SU-DHL-6 (cell line): ENCODE measurements around the gene RNF217.

Experiments
- H2AFZ ChIP-seq: fragments of 200-600 bp; sonication (generic); 2 replicates; pipeline ENCODE4 v1.6.1; 2014; ENCODE audit warnings: low read depth, mild to moderate bottlenecking, moderate library complexity, mixed read lengths, antibody characterized with exemption, low read length; ENCODE audit not compliant: severe bottlenecking
- H3F3A ChIP-seq: fragments of 200-600 bp; shearing (Covaris generic); 2 replicates; pipeline ENCODE4 v1.6.0; 2016; ENCODE audit warnings: antibody characterized with exemption, mild to moderate bottlenecking; ENCODE audit not compliant: insufficient read depth
- H3K27ac ChIP-seq: fragments of 200-600 bp; sonication (generic); 2 replicates; pipeline ENCODE4 v1.5.1; 2016; ENCODE audit warnings: low read depth, mild to moderate bottlenecking, low read length, moderate library complexity, mixed read lengths
- H3K27me3 ChIP-seq: fragments of 200-600 bp; sonication (generic), shearing (Covaris generic); 2 replicates; pipeline ENCODE4 v1.6.0; 2014; ENCODE audit warnings: mild to moderate bottlenecking, low read length
- H3K36me3 ChIP-seq: fragments of 200-600 bp; sonication (generic); 2 replicates; pipeline ENCODE4 v1.6.1; 2014; ENCODE audit warnings: mild to moderate bottlenecking, low read length, mixed read lengths
- H3K4me2 ChIP-seq: fragments of 300-600, 200-600 bp; shearing (Covaris generic), sonication (generic); 2 replicates; pipeline ENCODE4 v1.6.0; 2014; ENCODE audit warnings: low read length, low read depth, mild to moderate bottlenecking; ENCODE audit not compliant: poor library complexity, severe bottlenecking
- H3K4me3 ChIP-seq: fragments of 200-600 bp; sonication (generic); 2 replicates; pipeline ENCODE4 v1.5.1; 2014; ENCODE audit warnings: antibody characterized with exemption, low read length, mild to moderate bottlenecking, mixed read lengths; ENCODE audit not compliant: insufficient read depth, poor library complexity, severe bottlenecking
- H3K79me2 ChIP-seq: fragments of 200-600 bp; sonication (generic); 2 replicates; pipeline ENCODE4 v1.6.1; 2014; ENCODE audit warnings: mild to moderate bottlenecking, low read length, moderate library complexity; ENCODE audit not compliant: insufficient read depth
- H3K9ac ChIP-seq: fragments of 200-600 bp; sonication (generic); 2 replicates; pipeline ENCODE4 v1.7.0; 2014; ENCODE audit warnings: mild to moderate bottlenecking, low read length
- H3K9me2 ChIP-seq: fragments of 200-600 bp; sonication (generic); replicated peaks from 2 replicates; pipeline ENCODE4 v1.6.1; 2014; ENCODE audit warnings: low read length; ENCODE audit not compliant: insufficient read depth
- H3K9me3 ChIP-seq: fragments of 200-600 bp; sonication (generic); 2 replicates; pipeline ENCODE4 v1.6.1; 2014; ENCODE audit warnings: low read length, mixed read lengths; ENCODE audit not compliant: insufficient read depth
- H4K20me1 ChIP-seq: fragments of 200-600 bp; sonication (generic); 2 replicates; pipeline ENCODE4 v1.6.1; 2014; ENCODE audit warnings: low read depth, mild to moderate bottlenecking, antibody characterized with exemption, low read length, moderate library complexity, mixed read lengths
- EZH2phosphoT487 ChIP-seq: fragments of 200-600 bp; sonication (generic), shearing (Covaris generic); conservative IDR thresholded peaks from 2 replicates; pipeline ENCODE4 v1.6.1; 2018; ENCODE audit warnings: mild to moderate bottlenecking, antibody characterized with exemption, low read length, moderate library complexity, mixed read lengths
- TF ChIP-seq, protein P1 (sequence below): fragments of 200-600 bp; sonication (generic); IDR thresholded peaks from one replicate; pipeline ENCODE4 v1.5.1; 2017; ENCODE audit warnings: antibody characterized with exemption, mild to moderate bottlenecking, low read length, moderate library complexity; ENCODE audit not compliant: insufficient read depth, poor library complexity, severe bottlenecking

Gene RNF217

DNA sequence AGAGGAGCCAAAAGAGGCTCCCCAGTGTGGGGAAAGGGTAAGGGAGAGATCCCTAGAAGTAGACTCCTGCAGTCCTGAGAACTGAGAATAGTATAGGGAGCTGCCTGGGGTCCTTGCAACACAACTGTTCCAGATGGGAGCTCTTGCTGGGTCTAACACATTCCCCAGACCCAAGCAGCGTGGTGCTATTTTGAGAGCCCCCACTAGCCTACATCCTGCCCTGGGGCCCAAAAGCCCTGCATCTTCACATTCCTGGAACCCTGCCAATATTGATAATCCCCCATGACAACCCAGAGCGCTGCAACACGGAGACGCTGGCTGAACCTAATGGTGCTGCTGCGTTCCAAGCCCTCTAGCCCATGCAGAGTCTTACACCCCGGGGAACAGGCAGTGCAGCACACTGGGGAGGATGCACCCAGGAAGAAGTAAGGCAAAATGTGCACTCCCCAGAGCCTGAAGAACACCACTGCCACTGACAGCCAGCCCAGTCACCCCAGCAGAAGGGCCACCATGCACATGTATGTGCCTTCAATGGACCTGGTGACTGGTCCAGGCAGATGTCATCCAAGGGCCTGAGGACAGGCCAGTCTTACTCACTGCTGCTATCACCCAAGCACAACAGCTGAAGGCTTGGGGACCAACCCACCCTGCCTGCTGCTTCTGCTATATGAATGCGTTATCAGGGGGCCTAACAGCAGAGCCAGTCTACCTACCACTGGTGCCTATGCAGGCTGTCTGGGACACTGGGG lies 7.0 kb upstream of the RNF217 start:
- TF ChIP-seq EZH2phosphoT487, result no peak
- TF ChIP-seq, protein P1, sequence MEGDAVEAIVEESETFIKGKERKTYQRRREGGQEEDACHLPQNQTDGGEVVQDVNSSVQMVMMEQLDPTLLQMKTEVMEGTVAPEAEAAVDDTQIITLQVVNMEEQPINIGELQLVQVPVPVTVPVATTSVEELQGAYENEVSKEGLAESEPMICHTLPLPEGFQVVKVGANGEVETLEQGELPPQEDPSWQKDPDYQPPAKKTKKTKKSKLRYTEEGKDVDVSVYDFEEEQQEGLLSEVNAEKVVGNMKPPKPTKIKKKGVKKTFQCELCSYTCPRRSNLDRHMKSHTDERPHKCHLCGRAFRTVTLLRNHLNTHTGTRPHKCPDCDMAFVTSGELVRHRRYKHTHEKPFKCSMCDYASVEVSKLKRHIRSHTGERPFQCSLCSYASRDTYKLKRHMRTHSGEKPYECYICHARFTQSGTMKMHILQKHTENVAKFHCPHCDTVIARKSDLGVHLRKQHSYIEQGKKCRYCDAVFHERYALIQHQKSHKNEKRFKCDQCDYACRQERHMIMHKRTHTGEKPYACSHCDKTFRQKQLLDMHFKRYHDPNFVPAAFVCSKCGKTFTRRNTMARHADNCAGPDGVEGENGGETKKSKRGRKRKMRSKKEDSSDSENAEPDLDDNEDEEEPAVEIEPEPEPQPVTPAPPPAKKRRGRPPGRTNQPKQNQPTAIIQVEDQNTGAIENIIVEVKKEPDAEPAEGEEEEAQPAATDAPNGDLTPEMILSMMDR, result no peak
- no peaks in the 10 kb centered on the region for H3K9me3 ChIP-seq
- no peak overlapping the region for H3K4me2 ChIP-seq
- H3K9me2 ChIP-seq, result no peaks in the 10 kb centered on the region
- H4K20me1 ChIP-seq, result no peaks in the 10 kb centered on the region
- H3K36me3 ChIP-seq, result no peaks in the 10 kb centered on the region
- no peak overlapping the region for H3K4me3 ChIP-seq
- H3K27ac ChIP-seq, result no peak overlapping the region
- no peaks in the 10 kb centered on the region for H3K27me3 ChIP-seq
- no peak overlapping the region for H3K9ac ChIP-seq
- H3F3A ChIP-seq, result no peaks in the 10 kb centered on the region
- no peaks in the 10 kb centered on the region for H3K79me2 ChIP-seq
- H2AFZ ChIP-seq, result no peak overlapping the region

DNA sequence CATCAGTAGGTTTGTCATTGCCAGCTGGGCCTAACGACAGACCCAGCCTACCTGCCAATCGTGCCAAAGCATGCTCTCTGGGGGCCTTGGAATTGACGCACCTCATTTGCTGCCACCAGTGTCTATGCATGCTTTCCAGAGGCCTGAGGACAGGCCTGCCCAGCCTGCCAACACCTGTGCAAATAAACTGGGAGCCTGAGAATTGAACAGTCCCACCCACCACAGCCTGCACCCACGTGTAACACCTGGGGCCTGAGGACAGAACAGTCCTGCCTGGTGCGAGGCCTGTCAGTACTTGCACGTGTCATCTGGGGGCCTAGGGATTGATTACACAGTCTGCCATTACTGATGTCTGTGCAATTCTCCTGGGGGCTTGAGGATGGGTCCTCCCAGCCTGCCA lies 6.2 kb upstream of the RNF217 start:
- no peak overlapping the region for H2AFZ ChIP-seq
- H3K4me3 ChIP-seq, result no peak overlapping the region
- H3K9me2 ChIP-seq, result no peaks in the 10 kb centered on the region
- no peaks in the 10 kb centered on the region for H4K20me1 ChIP-seq
- no peaks in the 10 kb centered on the region for H3K9me3 ChIP-seq
- H3K4me2 ChIP-seq, result no peak overlapping the region
- no peak for TF ChIP-seq EZH2phosphoT487
- TF ChIP-seq, protein P1, result no peak
- no peaks in the 10 kb centered on the region for H3K79me2 ChIP-seq
- H3K27ac ChIP-seq, result no peak overlapping the region
- no peaks in the 10 kb centered on the region for H3K36me3 ChIP-seq
- no peak overlapping the region for H3K9ac ChIP-seq
- H3F3A ChIP-seq, result no peaks in the 10 kb centered on the region
- H3K27me3 ChIP-seq, result no peaks in the 10 kb centered on the region

DNA sequence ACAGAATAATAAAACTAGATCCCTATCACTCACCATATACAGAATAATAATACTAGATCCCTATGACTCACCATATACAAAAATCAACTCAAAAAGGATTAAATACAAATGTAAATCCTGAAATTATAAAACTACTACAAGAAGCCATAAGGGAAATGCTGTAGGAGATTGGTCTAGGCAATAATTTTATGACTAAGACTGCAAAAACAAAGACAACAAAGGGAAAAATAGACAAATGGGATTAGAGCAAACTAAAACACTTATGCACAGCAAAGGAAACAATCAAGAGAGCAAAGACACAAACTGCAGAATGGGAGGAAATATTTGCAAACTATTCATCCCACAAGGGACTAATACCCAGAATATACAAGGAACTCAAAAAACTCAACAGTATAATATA lies 4.1 kb upstream of the RNF217 start:
- H3K9ac ChIP-seq, result no peak overlapping the region
- no peak overlapping the region for H2AFZ ChIP-seq
- no peak overlapping the region for H3K4me3 ChIP-seq
- H3K79me2 ChIP-seq, result no peaks in the 10 kb centered on the region
- H3K9me2 ChIP-seq, result no peaks in the 10 kb centered on the region
- TF ChIP-seq EZH2phosphoT487, result no peak
- TF ChIP-seq, protein P1, result no peak
- no peaks in the 10 kb centered on the region for H3K9me3 ChIP-seq
- no peaks in the 10 kb centered on the region for H3K27me3 ChIP-seq
- H3K4me2 ChIP-seq, result no peak overlapping the region
- no peak overlapping the region for H3K27ac ChIP-seq
- H3K36me3 ChIP-seq, result no peaks in the 10 kb centered on the region
- H4K20me1 ChIP-seq, result no peaks in the 10 kb centered on the region
- no peaks in the 10 kb centered on the region for H3F3A ChIP-seq
